RWPE1 (cell line): Measurements from ENCODE around the gene CAPS.

Experiments
- CTCF ChIA-PET: fragments of 350-600 bp; sonication (Branson Sonifier 250); formaldehyde crosslinking; extraction: SDS; loops from one replicate; lab custom pipeline; 2021; lab: Yijun Ruan, JAX
- POLR2A ChIA-PET: fragments of 400-600 bp; formaldehyde crosslinking; extraction: SDS; loops from one replicate; lab custom pipeline; 2020; ENCODE audit warnings: antibody characterized with exemption; ENCODE audit not compliant: low non-redundant PET; lab: Yijun Ruan, JAX
- DNase-seq: peaks from one replicate; pipeline ENCODE4 v3.0.0; 2012; ENCODE audit warnings: low spot score
- H3K27ac ChIP-seq: fragments of 450-650 bp; 2 replicates; pipeline ENCODE4 v1.5.1; 2017
- TF ChIP-seq, protein P1 (sequence below): fragments of 450-650 bp; conservative IDR thresholded peaks from 2 replicates; pipeline ENCODE4 v1.5.1; 2017; ENCODE audit warnings: low read depth, mild to moderate bottlenecking

Gene CAPS

GRCh38 chr19:5891572-5891937 is 22.5 kb upstream of the CAPS start:
- TF ChIP-seq, protein P1, sequence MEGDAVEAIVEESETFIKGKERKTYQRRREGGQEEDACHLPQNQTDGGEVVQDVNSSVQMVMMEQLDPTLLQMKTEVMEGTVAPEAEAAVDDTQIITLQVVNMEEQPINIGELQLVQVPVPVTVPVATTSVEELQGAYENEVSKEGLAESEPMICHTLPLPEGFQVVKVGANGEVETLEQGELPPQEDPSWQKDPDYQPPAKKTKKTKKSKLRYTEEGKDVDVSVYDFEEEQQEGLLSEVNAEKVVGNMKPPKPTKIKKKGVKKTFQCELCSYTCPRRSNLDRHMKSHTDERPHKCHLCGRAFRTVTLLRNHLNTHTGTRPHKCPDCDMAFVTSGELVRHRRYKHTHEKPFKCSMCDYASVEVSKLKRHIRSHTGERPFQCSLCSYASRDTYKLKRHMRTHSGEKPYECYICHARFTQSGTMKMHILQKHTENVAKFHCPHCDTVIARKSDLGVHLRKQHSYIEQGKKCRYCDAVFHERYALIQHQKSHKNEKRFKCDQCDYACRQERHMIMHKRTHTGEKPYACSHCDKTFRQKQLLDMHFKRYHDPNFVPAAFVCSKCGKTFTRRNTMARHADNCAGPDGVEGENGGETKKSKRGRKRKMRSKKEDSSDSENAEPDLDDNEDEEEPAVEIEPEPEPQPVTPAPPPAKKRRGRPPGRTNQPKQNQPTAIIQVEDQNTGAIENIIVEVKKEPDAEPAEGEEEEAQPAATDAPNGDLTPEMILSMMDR = no peak
- DNase-seq = no peak
- ChIA-PET POLR2A (interaction anchor here (0.7 kb wide), 1 partner anchor 12 kb away, joined by 3 read pairs; the partner anchor contains the start of gene NDUFA11), CTCF (interaction anchor here (0.7 to 2.4 kb wide), 3 partner anchors 86 to 88 kb away, joined by 3 to 15 read pairs (median 9); no protein-coding TSS in a partner anchor)
- no peak overlapping the region for H3K27ac ChIP-seq

DNA sequence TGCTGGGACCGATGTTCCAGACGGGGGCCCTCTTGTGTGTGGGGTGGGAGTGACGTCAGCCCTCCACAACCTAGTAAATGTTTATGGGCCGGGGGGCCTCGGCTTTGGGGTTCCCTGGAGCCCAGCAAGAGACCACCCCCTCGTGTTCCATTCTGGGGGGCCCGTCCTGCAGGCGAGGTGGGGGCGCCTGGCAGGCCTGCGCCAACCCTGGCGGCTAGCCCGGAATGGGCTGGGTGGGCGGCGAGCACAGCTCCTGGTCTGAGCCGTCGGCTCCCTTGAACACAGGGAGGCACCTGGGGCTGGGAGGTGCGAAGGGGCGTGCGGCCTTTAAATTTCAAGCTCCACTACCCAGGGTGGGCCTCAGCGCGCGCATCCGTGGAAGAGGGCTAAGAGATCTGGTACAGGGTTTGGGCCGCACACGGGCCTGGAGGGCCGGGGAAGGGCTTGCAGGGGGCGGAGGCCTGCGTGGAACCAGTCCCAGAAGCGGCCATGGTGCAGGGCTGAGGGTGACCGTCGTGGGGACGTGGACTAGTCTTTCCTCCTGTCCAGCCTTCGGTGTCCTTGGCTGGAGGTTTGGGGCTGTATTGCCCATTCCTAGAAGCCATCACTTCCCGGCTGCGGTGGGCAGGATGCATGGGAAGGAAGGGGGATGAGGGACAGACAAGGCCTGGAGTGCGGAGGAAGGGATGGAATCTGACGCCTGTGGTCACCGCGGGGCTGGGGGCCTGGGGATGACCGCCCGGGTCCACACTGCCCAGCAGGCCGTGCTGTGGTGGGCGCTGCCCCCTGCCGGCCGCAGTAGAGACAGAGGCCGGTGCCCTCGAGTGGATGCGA is 21.9 kb upstream of the CAPS start:
- POLR2A ChIA-PET = interaction anchor here (0.7 kb wide), 1 partner anchor 11 kb away, joined by 3 read pairs; the partner anchor contains the start of gene NDUFA11
- no peak for DNase-seq
- CTCF ChIA-PET = interaction anchor here (2.4 kb wide), 1 partner anchor 88 kb away, joined by 15 read pairs; no protein-coding TSS in a partner anchor
- TF ChIP-seq, protein P1 = 0 out of 2 replicates have a peak, but pooled peaks have one; percentile 20
- peak overlapping the region; percentile 84; the same call in 1 of the 2 replicates for H3K27ac ChIP-seq

- ChIA-PET POLR2A (interaction anchor here (0.6 kb wide), 1 partner anchor 121 kb away, joined by 3 read pairs; no protein-coding TSS in a partner anchor), CTCF (interaction anchor here (0.5 to 2.4 kb wide), 2 partner anchors 89 to 97 kb away, joined by 3 to 15 read pairs; no protein-coding TSS in a partner anchor)
- DNase-seq = no peak
- TF ChIP-seq, protein P1 = no peak
- H3K27ac ChIP-seq = peak overlapping the region; percentile 84
These were observed 21.2 kb upstream of the CAPS start for GRCh38 chr19:5892772-5893275.

DNA sequence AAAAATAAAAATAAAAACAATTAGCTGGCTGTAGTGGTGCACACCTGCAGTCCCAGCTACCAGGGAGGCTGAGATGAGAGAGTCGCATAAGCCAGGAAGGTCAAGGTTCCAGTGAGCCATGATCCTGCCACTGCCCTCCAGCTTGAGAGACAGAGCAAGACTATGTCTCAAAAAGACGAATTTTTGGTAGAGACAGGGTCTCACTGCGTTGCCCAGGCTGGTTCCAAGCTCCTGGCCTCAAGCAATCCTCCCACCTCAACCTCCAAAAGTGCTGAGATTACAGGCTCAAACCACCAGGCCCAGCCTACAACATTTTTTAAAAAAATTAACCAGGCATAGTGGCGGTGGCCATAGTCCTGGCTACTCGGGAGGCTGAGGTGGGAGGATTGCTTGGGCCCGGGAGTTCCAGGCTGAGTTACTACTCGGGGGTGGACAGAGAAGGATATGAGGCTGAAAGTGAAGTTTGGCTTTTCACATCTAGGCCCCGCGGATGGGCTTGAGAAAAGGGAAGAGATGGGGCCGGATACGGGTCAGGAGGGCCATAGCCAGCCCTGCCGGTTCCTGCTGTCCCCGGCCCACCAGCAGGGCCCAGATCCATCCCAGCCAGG is 20.7 kb upstream of the CAPS start:
- TF ChIP-seq, protein P1 = no peak
- H3K27ac ChIP-seq = peak overlapping the region; percentile 84
- ChIA-PET POLR2A (interaction anchor here (0.6 kb wide), 1 partner anchor 121 kb away, joined by 3 read pairs; no protein-coding TSS in a partner anchor), CTCF (interaction anchor here (0.5 to 2.4 kb wide), 2 partner anchors 89 to 98 kb away, joined by 3 to 15 read pairs; no protein-coding TSS in a partner anchor)
- DNase-seq = no peak

GRCh38 chr19:5893907-5894703 is 19.9 kb upstream of the CAPS start:
- ChIA-PET POLR2A (no interaction called here), CTCF (interaction anchor here (2.4 kb wide), 1 partner anchor 90 kb away, joined by 15 read pairs; no protein-coding TSS in a partner anchor)
- peak overlapping the region; percentile 84 for H3K27ac ChIP-seq
- TF ChIP-seq, protein P1 = no peak
- peak; percentile 25 for DNase-seq
